GM19397 (cell line): Measurements from ENCODE around the gene HYKK.
"Not testable (repeated sequence)": the region's sequence is repeated elsewhere in the genome, so short reads cannot be mapped to it uniquely, and the experiment has no call there.

Source experiments
- ATAC-seq: cut with Tn5 transposase; IDR thresholded peaks from one replicate; pipeline ENCODE4 v1.9.1; 2021; ENCODE audit warnings: mild to moderate bottlenecking, moderate library complexity; ENCODE audit not compliant: unreplicated experiment

HYKK gene

DNA sequence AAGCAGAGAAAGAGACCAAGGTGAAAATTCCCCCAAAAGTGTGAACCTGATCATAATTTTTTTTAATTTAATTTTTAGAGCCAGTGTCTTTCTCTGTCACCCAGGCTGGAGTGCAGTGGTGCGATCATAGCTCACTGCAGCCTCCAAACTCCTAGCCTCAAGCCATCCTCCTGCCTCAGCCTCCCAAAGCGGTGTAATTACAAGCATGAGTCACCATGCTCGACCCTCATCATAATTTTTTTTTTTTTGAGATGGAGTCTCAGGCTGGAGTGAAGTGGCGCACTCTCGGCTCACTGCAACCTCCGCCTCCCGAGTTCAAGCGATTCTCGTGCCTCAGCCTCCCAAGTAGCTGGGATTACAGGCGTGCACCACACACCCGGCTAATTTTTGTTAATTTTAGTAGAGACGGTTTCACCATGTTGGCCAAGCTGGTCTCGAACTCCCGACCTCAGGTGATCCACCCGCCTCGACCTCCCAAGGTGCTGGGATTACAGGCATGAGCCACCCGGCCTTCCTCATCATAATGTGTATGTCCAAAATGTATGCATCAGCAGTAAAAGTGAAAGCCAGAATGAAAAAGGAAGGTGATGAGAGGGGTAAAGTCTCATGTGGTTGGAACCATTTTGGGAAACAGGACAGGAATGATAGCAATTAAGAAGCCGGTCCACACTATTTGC lies 32.2 kb downstream of the HYKK start:
- ATAC-seq = not testable (repeated sequence)

DNA sequence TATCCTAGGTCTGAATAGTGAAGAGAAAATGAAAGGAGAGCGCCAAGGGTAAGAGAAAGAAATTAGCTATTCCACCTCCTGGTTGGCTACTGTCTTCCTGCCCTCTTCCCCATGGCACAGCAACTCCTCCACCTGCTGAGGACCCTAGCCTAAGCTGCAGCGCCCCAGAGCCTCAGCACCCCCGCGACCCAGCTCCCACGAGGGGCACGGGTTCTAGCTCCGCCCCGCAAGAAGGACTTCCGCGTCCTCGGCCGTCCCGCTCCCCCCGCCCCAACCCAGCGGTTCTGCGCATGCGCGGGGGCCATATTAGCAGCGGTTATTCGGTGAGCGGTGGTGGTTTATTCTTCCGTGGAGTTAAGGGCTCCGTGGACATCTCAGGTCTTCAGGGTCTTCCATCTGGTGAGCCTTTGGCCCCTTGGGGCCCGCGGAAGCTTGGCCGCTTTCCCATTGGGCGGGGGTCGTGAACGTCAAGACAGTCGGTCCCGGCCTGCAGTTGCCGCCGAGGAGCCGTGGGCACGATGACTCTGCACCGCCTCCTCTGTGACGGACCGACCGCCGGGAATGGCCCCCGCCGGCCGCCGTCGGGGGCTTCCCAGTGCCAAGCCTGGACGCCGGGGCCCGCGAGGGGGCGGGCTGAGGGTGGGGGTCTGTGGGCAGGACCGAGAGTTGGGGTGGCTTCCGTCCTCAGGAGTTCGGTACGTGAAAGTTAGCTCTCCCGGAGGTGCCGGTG lies 32.9 kb downstream of the HYKK start, which contains the start of gene PSMA4:
Gene PSMA4, plus strand, starts transcription at position 304 of the 730 bp plus-strand sequence. CDS start 1,484 bp downstream, outside the sequence.
- peak; percentile 87 for ATAC-seq

DNA sequence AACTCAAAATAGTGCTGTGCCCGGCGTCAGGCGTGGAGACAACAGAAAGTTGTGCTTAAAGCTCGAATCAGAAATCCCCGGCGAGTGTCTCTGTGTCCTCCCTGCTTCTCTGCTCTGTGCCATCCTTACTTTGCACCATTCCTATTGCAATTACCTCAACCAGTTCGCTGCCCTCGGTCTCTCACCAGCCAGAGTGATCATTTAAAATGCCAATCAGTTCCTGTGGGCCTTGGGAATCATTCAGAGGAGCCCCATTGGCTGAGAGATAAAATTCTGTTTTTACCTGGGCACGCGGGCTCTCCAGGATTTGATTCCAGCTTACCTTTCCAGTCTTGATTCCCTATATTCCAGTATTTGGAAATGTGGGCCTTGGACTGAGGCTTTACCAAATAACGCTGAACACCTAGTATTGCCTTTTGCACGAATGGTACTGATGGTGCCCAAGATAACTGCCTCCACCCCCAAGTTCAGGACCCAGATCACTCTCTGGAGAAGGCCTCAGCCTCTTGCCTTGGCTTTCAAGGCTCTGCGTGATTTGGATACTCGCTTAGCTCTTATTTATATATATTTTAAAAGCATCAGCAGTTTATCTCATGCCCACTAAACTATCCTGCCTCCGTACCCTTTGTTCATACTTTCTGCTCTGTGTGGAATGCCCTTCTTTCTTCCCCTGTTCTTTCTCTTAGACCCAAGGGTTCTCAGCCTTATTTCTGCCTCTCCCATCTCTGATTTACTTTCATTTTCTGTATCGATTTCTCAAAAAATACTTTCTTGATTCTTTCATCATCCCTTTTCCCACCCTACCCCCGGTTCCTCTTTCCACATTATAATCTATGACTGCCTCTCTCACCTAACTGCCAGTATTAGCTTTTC lies 33.7 kb downstream of the HYKK start:
- ATAC-seq = no peak

DNA sequence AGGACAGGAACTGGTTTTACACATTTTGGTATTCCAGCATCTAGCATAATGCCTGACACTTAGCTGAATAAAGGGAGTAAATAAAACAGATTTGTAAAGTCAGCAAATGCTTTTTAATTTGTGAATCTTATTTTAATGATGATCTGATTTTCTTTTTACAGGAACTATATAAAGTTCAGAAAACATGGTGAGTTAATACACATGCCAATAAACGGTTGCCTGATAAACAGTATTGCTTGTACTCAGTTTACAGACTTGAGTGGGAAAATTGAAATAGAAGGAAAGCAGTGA lies 34.3 kb downstream of the HYKK start:
- no peak for ATAC-seq

DNA sequence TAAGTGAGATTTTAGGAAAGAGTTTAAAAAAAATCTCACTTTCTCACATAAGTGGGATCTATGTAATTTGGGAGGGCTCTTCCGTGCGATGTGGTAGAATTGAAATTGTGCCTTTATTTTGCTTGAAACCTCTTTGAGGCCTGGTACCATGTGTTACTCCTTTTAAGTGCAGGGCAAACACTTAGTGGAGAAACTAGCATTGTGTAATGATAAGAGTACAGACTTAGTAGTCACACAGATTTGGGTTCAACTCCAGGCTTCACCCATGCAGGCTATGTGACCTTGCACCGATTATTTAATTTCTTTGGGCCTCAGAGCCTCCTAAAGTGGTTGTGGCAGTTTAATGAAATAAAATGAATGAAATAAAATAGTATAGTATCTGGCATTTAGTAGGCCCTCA lies 35.3 kb downstream of the HYKK start:
- ATAC-seq = no peak

DNA sequence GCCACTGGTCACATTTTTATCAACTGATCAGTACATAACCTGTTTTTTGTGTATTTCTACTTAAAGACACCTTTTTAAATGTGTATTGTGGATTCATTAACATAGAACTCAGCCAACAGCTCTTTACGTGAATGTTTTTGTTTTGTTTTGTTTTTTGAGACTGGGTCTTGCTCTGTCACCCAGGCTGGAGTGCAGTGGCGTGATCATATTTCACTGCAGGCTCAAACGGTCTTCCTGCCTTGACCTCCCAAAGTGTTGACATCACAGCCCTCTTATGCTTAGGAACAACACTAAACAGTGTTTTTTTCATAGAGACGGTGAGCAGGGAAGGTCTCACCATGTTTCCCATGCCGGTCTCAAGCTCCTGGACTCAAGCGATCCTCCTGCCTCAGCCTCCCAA lies 42.8 kb downstream of the HYKK start:
- ATAC-seq = no peak

DNA sequence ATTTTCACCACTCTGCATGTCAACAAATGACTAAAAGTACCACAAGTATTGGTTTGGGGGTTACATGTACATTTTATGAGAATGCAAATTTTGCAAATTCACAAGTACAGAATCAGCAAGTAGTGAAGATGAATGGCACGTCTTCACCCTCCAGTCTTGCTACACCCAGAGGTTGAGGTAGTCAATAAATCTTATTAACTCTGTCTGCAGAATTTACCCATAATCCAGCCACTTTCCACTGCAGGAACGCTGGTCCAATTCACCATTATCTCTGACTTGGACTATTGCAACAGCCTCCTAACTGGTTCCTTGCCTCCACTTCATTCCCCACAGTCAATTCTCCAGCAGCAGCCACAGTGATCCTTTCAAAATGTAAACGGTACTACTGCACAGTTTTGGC lies 43.4 kb downstream of the HYKK start:
- ATAC-seq = no peak

DNA sequence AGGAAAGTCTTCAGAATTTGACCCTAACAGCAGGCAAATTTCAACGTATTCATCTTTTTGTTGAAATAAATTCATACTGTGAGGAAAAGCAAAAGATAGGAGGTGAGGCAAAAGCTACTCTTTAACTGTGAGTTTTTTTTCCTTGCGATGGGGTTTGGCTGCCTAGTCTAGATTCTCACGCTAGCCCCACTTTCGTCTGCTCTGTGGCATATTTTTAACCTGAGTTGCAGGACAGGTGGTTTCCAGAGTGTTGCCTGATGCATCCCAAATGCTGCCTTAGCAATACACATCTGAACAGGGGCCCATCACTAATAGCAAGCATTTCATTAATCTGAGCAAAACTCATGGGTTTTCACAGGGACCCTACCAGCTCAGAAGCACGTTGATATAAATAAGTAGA lies 44.5 kb downstream of the HYKK start:
- no peak for ATAC-seq

DNA sequence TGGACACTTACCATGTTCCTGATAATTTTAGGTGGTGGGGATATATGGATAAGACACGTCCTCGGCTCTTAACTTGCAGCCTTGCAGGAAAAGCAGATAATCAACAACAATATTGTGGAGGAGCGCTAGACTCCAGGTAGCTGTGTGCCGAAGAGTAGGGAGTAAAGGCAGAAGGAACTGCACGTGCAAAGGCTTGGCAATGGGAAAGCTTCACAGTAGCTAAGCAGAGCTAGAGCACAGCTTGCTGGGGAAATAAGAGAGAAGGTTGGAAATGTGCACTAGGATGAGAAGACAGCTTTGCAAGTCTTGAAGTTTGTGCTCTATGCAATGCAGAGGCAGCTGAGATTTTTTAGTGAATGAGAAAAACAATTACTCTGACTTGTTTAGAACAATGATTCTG lies 45.2 kb downstream of the HYKK start:
- ATAC-seq = no peak

DNA sequence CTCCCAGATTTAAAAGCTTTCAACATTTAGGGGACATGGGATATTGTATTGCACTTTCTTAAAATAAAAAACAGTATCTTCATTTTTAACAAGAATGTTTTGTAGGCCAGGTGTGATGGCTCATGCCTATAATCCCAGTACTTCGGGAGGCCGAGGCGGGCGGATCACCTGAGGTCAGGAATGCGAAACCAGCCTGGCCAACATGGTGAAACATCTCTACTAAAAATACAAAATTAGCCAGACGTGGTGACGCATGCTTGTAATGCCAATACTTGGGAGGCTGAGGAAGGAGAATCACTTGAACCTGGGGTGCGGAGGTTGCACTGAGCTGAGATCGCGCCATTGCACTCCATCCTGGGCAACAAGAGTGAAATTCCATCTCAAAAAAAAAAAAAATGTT lies 52.8 kb downstream of the HYKK start:
- ATAC-seq = not testable (repeated sequence)

DNA sequence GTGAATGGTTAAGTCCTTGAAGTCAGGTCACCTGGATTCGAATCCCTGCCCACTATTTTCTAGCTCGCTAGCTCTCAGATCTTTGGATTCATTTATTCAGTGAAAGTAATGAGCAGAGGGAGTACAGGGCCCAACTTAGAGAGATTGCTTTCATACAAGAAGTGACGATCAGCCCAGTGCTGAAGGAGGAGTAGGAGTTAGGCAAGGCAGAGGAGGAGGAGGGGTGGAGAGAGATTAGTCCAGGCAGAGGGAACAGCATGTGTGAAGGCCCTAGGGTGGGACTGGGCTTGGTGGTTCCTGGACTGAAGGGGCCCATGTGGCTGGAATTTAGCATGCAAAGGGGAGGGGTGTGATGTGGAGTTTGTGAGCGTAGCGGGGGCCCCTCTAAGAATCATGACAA lies 54.1 kb downstream of the HYKK start:
- ATAC-seq = no peak

DNA sequence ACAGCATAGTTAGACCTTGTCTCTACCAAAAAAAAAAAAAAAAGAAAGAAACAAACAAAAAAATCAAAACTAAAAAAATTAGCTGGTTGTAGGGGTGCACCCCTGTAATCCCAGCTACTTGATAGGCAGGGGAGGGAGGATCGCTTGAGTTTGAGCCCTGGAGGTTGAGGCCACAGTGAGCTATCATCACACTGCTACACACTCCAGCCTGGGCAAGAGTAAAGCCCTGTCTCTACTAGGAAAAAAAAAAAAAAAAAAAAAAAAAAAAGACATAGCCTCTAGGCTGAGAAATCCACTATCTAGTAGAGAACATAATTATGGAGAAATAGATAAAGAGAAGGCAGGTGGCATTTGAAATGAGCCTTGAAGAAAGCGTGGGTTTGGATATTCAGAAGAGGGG lies 55.7 kb downstream of the HYKK start:
- no peak for ATAC-seq

DNA sequence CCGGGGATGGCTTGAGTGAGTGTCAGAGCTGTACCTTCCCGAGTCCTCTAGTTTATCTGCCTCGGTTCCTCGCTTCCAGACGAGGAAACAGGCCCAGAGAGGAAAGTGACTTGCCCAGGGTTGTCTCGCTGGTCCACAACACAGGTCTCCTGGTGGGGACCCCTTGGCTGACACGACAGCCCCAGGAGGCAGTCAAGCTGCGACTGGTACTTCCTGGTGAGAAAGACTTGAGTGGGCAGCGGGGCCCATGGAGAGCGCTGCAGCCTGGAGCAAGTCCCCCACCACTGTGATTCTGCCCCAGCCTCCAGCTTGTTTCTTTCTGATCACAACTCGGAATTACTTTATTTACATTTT lies 57.3 kb downstream of the HYKK start:
- peak; percentile 17 for ATAC-seq

DNA sequence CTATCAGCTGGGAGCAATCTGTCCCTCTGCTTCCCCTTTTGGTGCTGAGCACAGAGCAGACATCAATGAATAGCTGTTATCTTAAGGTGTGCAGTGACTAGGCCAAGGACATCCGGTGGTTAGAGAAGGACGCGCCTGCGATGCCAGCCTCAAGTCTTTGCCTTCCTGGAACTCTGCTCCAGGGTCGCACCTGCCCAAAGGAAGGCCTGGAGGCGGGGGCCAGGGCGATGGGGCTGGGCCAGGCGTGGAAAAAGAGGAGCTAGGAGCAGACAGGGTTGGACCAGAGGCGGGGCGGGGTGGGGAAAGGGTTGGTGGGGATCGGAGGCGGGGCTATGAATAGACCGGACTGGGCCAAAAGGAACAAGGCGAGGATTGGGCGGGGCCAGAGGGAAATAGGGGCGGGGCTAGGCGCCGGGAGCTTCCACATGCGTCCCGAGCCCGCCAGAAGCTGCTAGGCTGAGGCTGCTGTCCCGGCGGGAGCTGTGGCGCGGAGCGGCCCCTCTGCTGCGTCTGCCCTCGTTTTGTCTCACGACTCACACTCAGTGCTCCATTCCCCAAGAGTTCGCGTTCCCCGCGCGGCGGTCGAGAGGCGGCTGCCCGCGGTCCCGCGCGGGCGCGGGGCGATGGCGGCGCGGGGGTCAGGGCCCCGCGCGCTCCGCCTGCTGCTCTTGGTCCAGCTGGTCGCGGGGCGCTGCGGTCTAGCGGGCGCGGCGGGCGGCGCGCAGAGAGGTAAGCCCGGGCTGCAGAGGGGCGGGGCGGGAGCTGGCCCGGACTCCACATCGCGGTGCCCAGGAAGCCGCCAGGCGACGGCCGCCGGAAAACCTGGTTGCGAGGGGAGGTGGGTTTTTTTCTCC lies 57.9 kb downstream of the HYKK start, which contains the start of gene CHRNA5:
Gene CHRNA5, plus strand, starts transcription at position 424 of the 854 bp plus-strand sequence. Its CDS starts 200 bp downstream, at position 624.
- peak; percentile 90 for ATAC-seq

DNA sequence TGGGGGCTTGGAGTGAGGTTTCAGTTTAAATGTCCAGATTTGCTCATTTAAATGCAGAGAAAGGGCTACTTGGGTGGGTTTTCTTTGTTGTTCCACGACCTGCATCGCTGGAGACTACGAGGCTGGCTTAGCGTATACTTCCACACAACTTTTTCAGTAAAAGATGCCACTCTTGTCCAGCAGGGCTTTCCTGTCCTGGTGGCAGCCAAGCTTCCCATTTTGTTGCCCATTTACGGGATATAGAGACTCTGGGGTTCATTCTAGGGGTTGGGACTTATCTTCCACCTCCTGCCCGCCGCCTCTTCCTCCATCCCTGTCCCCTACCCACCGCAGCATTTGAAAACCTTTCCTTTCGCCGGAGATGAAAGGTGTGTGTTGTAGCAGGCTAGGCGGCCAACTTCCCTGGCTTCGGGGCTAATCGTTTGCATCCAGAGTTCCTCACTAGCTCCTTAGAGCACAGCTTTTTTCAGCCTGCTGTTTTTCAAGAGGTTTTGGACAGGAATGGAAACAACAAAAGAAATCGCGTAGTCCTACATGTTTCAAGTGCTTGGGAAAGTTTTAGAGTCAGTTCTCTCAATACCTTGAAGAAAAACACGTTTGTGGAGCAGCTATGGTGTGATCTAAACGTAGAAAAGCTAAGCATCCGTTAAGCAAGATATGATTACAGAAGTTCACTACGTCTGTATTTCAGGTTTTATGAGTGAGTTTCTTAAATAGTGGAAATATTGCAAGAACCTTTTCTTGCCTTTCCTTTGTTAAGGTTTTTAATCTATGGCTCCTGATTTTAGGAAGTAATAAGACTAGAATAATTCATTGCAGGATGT lies 58.8 kb downstream of the HYKK start:
- no peak for ATAC-seq

DNA sequence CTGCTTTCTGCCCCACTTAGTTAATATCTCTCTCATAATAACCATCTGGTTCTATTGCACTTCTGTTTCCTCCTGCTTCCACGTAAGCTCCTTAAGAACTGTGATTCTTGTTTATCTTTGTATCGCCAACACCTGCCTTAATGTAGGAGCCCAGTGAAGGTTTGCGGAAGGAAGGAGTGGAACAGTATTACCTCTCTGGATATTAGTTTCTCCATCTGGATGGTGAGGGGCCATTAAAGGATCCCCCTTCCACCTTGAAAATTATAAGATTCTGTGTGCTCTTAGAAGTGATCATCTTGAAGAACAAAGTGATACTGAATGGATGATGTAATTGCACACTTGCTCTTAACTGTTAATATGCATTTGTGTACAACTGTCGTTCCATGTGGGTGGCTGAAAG lies 60.2 kb downstream of the HYKK start:
- ATAC-seq = no peak

DNA sequence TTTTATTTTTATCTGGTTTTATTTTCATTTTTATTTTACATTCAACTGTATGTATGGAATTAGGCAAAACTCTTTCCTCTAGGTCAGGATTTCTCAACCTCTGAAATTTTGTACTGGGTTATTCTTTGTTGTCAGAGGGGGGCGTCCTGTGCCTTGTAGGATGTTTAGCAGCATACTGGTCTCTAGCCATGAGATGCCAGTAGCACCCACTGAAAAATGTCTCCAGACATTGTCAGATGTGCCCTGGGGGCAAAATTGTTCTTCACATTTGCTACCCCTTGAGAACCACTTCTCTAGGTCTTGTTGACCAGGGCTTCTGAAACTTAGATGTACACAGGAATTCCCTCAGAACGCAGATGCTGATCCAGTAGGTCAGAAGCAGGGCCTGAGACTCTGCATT lies 63.3 kb downstream of the HYKK start:
- ATAC-seq = no peak

DNA sequence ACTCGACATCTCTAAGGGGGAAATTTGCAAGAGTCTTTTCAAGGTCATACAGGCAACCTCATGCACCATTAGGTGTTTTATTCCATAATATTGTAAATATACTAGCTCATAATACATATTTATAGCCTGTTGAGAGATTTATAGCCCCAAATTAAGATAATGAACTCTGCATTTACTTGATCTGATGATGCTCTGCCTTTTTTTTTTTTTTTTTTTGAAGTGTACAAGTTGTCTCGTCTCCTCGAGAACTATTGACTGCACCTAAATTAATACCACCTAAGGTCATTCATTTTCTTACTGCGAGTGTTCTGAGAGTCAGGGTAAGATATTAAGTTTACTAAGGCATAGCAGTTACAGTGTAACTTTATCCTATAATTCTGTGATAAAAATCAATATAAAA lies 64.0 kb downstream of the HYKK start:
- ATAC-seq = no peak

DNA sequence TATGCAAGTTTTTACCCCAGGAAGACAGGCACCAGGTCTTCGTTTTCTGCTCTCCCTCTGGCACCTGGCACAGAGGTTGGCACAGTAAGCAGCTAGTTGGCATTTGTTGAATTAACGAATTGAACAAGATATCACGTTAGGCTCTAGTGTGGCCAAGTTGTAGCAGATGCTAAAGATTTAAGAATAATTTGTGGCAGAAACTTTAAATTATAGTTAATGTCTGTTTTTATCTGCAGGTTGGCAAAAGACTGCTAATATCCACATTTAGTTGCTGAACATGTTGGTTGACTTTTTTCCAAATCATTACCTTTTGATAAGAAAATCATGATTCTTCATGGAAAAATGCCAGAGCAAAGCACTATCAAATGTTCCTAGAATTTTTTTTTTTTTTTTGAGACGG lies 66.0 kb downstream of the HYKK start:
- no peak for ATAC-seq

DNA sequence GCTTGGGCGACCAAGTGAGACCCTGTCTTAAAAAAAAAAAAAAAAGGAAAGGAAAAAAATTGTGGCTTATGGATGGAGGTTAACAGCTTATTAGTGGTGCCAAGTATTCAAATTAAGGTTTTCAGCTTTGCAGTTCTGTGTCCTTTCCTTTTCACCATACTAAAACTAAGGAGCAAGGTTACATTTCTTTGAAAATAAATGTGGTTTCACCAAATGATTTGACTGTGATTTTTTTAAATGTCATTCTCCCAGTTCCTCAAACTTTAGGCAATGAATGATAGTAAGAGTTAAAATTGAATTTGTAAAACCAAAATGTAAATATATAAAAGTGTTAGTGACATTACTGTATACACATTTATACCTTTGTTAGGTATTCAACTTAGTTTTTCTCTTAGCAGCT lies 67.6 kb downstream of the HYKK start:
- no peak for ATAC-seq
